Endothelial cell (in vitro differentiated cells): ENCODE results near the gene UBE2J1. TPM values are rescaled to one million over a fixed set of nuclear protein-coding genes. Genes with fewer than 3 reads are reported as not detected.

Experiments
- DNase-seq: peaks from one replicate; pipeline ENCODE4 v3.0.0; 2021; ENCODE audit warnings: low spot score
- H3K27ac Mint-ChIP-seq: one replicate; pipeline ENCODE4 v1.8.0; 2021; ENCODE audit warnings: mixed read lengths, inconsistent platforms; ENCODE audit not compliant: unreplicated experiment
- H3K27me3 Mint-ChIP-seq: one replicate; pipeline ENCODE4 v1.8.0; 2021; ENCODE audit warnings: mild to moderate bottlenecking, moderate library complexity, mixed read lengths, inconsistent platforms; ENCODE audit not compliant: unreplicated experiment
- H3K36me3 Mint-ChIP-seq: one replicate; pipeline ENCODE4 v1.8.0; 2021; ENCODE audit warnings: mild to moderate bottlenecking, low read depth, mixed read lengths, inconsistent platforms; ENCODE audit not compliant: unreplicated experiment
- H3K4me1 Mint-ChIP-seq: one replicate; pipeline ENCODE4 v1.8.0; 2021; ENCODE audit warnings: mild to moderate bottlenecking, mixed read lengths, inconsistent platforms; ENCODE audit not compliant: unreplicated experiment
- H3K4me3 Mint-ChIP-seq: one replicate; pipeline ENCODE4 v1.8.0; 2021; ENCODE audit warnings: mild to moderate bottlenecking, mixed read lengths, inconsistent platforms; ENCODE audit not compliant: unreplicated experiment
- H3K9me3 Mint-ChIP-seq: one replicate; pipeline ENCODE4 v1.8.0; 2021; ENCODE audit warnings: mixed read lengths, inconsistent platforms; ENCODE audit not compliant: unreplicated experiment
- total RNA-seq: library from RNA; stranded (reverse); fragmentation: NEBNext Ultra II Directional; extraction: Animal tissue kit (Norgen Biotek cat#: 25700); gene quantifications from one replicate; pipeline ENCODE4 v1.2.1, GENCODE V29; 2021; ENCODE audit not compliant: unreplicated experiment
- TF ChIP-seq, protein P1 (sequence below): fragments of 200-600 bp; sonication (generic); IDR thresholded peaks from one replicate; pipeline ENCODE4 v1.5.0; 2021; ENCODE audit warnings: antibody characterized with exemption; ENCODE audit not compliant: unreplicated experiment

The UBE2J1 gene
- total RNA-seq, 1 donor from 2014 or later: 43.7 TPM

DNA sequence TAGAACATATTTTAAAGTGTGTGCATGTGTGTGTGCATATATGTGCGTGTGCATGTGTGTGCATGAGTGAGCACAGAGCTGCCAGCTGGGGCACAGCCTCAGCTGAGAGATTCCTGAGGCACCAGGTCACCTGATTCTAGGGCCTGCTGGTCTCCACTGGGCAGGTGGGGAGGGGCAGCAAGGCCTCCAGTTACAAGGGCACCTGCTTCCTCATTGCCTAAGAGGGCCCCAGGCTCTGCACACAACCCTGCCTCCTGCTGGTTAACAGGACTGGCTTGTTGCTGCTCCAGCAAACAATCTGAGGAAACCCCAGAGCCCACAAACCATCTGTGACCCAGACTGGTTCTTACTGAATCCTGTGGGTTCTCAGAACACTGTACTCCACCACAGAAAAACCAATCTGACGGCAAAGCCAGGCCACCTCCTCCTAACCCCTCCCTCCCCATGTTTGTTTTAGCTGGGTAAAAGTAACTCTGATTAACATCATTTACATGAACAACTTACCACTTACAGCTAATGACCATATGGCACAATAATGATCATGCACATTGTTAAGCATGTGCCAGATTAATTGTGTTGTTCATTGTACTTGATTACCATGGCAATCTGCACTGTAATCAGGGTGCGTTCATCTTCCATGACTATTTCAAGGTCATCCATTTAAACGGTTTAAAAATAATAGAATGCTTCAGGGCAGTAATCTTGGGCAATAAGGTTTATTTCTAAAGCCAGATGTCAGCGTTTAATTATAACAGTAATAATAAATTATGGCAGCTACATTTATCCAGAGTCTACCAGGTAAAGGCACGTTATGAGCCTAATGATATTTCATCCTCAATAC lies 23.1 kb upstream of the UBE2J1 start:
- H3K27me3 Mint-ChIP-seq: no peaks in the 10 kb centered on the region

DNA sequence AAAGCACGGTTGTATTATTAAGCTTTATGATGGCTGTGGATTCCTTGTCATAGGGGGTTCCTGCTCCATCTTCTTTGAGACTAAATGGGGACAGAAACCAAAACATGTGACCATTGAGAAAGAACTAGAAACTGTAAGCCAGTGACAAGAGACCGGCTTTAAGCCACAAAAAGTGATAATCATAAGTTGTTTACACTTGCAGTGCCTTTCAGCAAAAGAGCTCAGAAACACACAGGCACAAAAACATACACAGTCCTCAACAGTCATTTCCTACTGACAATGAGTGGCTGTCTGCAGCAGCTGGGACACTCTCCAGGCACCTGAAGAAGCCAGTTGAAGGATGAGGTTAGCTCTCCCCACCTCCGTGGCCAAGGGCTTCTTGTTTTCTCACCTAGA lies 20.0 kb upstream of the UBE2J1 start:
- Mint-ChIP-seq H3K9me3 (no peaks in the 10 kb centered on the region), H3K4me3 (no peak overlapping the region), H3K27ac (no peak overlapping the region), H3K27me3 (no peaks in the 10 kb centered on the region), H3K36me3 (no peaks in the 10 kb centered on the region), H3K4me1 (peaks cover 10% of the 10 kb centered on the region)
- DNase-seq: no peak
- TF ChIP-seq, protein P1, sequence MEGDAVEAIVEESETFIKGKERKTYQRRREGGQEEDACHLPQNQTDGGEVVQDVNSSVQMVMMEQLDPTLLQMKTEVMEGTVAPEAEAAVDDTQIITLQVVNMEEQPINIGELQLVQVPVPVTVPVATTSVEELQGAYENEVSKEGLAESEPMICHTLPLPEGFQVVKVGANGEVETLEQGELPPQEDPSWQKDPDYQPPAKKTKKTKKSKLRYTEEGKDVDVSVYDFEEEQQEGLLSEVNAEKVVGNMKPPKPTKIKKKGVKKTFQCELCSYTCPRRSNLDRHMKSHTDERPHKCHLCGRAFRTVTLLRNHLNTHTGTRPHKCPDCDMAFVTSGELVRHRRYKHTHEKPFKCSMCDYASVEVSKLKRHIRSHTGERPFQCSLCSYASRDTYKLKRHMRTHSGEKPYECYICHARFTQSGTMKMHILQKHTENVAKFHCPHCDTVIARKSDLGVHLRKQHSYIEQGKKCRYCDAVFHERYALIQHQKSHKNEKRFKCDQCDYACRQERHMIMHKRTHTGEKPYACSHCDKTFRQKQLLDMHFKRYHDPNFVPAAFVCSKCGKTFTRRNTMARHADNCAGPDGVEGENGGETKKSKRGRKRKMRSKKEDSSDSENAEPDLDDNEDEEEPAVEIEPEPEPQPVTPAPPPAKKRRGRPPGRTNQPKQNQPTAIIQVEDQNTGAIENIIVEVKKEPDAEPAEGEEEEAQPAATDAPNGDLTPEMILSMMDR: no peak

More for the DNA sequence above, 23.1 kb upstream of the UBE2J1 start:
- TF ChIP-seq, protein P1: peak; percentile 25
- Mint-ChIP-seq H3K9me3 (no peaks in the 10 kb centered on the region), H3K4me1 (peaks cover 7% of the 10 kb centered on the region), H3K4me3 (no peak overlapping the region), H3K36me3 (no peaks in the 10 kb centered on the region), H3K27ac (peak overlapping the region; percentile 50)
- peak; percentile 61 for DNase-seq

DNA sequence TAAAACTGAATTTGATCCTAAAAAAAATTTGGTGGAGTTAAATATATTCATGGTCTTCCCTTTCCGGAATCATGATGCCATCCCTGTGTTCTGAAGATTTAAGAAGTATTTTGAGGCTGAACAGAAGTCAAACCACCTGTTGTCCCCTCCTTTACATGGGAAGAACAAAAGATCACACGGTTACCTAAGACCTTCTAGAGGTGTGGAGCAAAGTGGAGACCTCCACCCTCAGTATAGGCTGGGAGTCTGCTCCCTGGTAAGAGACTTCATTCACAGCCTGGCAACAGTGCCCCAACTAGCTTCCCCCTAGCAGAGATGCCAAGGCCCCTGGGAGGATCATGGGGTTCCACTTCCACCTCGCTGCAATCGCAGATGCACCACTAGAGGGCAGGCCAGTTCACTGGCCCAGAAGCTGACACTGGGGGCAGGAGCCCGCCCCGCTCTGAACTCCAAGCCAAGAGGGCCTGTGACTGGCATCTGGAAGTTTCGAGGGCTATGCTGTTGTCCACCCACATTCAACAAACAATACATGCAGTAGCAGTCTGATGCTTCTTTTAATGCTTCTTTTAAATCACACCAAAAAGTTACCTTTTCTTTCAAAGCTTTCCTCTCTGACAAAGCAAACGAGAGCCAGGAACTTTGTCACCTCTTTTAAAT lies 19.5 kb upstream of the UBE2J1 start:
- Mint-ChIP-seq H3K4me1 (peaks cover 10% of the 10 kb centered on the region), H3K27ac (no peak overlapping the region)
- TF ChIP-seq, protein P1: peak; percentile 84

DNA sequence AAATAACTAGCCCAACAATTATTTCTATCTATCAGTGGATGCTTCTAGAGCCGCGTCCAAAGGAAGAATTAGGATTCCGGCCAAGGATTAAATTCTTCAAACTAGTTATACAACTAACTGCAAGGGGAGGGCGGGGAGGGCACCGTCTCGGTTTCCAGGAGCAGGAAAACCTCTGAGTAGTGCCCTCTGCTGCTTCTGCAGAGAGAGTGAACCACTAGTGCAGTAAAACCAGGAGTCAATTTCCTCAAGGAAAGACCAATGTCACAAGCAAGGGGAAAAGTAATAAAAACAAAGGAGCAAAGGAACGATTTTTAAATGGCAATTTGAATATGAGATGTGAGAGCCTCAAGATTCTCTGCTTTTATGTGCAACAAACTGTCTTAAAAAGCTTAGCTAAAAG lies 16.5 kb upstream of the UBE2J1 start:
- Mint-ChIP-seq H3K27ac (no peak overlapping the region), H3K9me3 (no peaks in the 10 kb centered on the region), H3K36me3 (no peaks in the 10 kb centered on the region), H3K4me3 (no peak overlapping the region), H3K4me1 (peaks cover 14% of the 10 kb centered on the region), H3K27me3 (no peaks in the 10 kb centered on the region)
- TF ChIP-seq, protein P1: no peak
- DNase-seq: peak; percentile 26

More for the DNA sequence above, 19.5 kb upstream of the UBE2J1 start:
- Mint-ChIP-seq H3K4me3 (no peak overlapping the region), H3K9me3 (no peaks in the 10 kb centered on the region), H3K27me3 (no peaks in the 10 kb centered on the region), H3K36me3 (no peaks in the 10 kb centered on the region)
- DNase-seq: peak; percentile 85

DNA sequence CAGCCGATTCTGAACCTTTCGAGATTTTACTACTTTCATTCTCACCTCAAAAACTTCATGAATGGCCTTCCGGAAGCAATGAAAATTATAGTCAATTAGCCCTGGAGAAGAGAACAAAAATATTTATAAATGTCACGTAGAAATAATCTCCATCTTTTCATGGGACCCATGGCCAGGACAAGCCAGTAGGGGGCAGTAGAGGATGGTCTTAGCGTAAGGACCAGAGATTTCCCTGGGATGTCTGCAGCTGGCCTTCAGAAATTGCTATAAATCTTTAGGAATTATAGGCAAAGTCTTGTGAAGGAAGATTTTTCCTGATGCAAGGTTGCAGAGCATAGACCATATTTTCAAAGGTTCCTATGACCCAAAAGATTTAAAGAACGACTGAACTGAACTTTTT lies 15.6 kb upstream of the UBE2J1 start:
- Mint-ChIP-seq H3K9me3 (no peaks in the 10 kb centered on the region), H3K27me3 (no peaks in the 10 kb centered on the region), H3K4me1 (peaks cover 15% of the 10 kb centered on the region), H3K27ac (no peak overlapping the region), H3K4me3 (no peak overlapping the region), H3K36me3 (no peaks in the 10 kb centered on the region)
- TF ChIP-seq, protein P1: peak; percentile 83
- DNase-seq: peak; percentile 70
